Progenitor cell of endocrine pancreas (in vitro differentiated cells): Measurements from ENCODE around the gene METAP1. TPM values are rescaled to one million over a fixed set of nuclear protein-coding genes. Genes with fewer than 3 reads are reported as not detected.
"Not testable (repeated sequence)": the region's sequence is repeated elsewhere in the genome, so short reads cannot be mapped to it uniquely, and the experiment has no call there.

Experiments
- DNase-seq: peaks from one replicate; pipeline ENCODE4 v3.0.0; 2021; ENCODE audit warnings: low spot score; ENCODE audit not compliant: unreplicated experiment
- H3K27ac Mint-ChIP-seq: 2 replicates; pipeline ENCODE4 v1.8.0; 2021; ENCODE audit warnings: mild to moderate bottlenecking, moderate library complexity, mixed read lengths
- H3K27me3 Mint-ChIP-seq: 2 replicates; pipeline ENCODE4 v1.8.0; 2021; ENCODE audit warnings: mixed read lengths
- H3K36me3 Mint-ChIP-seq: 2 replicates; pipeline ENCODE4 v1.8.0; 2022; ENCODE audit warnings: mixed read lengths; ENCODE audit not compliant: insufficient read depth
- H3K4me1 Mint-ChIP-seq: 2 replicates; pipeline ENCODE4 v1.8.0; 2021; ENCODE audit warnings: low read depth, mixed read lengths
- H3K4me3 Mint-ChIP-seq: 2 replicates; pipeline ENCODE4 v1.8.0; 2021; ENCODE audit warnings: low read depth, mild to moderate bottlenecking, moderate library complexity, mixed read lengths
- H3K9me3 Mint-ChIP-seq: 2 replicates; pipeline ENCODE4 v1.8.0; 2021; ENCODE audit warnings: low read depth, mixed read lengths
- CTCF ChIP-seq: fragments of 200-600 bp; sonication (generic); IDR thresholded peaks from one replicate; pipeline ENCODE4 v1.5.0; 2021; ENCODE audit warnings: antibody characterized with exemption, mild to moderate bottlenecking; ENCODE audit not compliant: unreplicated experiment
- total RNA-seq: library from RNA; stranded (reverse); gene quantifications from 2 replicates; pipeline ENCODE4 v1.2.1, GENCODE V29; 2021

The METAP1 gene
- total RNA-seq, 1 donor from 2014 or later = 49.1 TPM

- H3K36me3 Mint-ChIP-seq = peaks cover 35% of the 10 kb centered on the region
- no peaks in the 10 kb centered on the region for H3K9me3 Mint-ChIP-seq
- TF ChIP-seq CTCF = no peak
- H3K27ac Mint-ChIP-seq = no peak overlapping the region
- no peaks in the 10 kb centered on the region for H3K27me3 Mint-ChIP-seq
- no peak for DNase-seq
- H3K4me1 Mint-ChIP-seq = peaks cover 2% of the 10 kb centered on the region
- H3K4me3 Mint-ChIP-seq = no peak overlapping the region
Measured at GRCh38 chr4:99078336-99078735, 82.8 kb downstream of the METAP1 start.

GRCh38 chr4:99078931-99079624, 83.6 kb downstream of the METAP1 start:
- Mint-ChIP-seq H3K9me3 (no peaks in the 10 kb centered on the region), H3K27me3 (no peaks in the 10 kb centered on the region), H3K27ac (no peak overlapping the region), H3K36me3 (peaks cover 30% of the 10 kb centered on the region), H3K4me3 (no peak overlapping the region), H3K4me1 (peaks cover 2% of the 10 kb centered on the region)
- no peak for TF ChIP-seq CTCF
- DNase-seq = no peak

- Mint-ChIP-seq H3K27me3 (no peaks in the 10 kb centered on the region), H3K9me3 (no peaks in the 10 kb centered on the region), H3K4me1 (peaks cover 2% of the 10 kb centered on the region), H3K4me3 (no peak overlapping the region), H3K27ac (no peak overlapping the region), H3K36me3 (peaks cover 30% of the 10 kb centered on the region)
- TF ChIP-seq CTCF = no peak
- DNase-seq = no peak
Measured at GRCh38 chr4:99079625-99080295, 84.2 kb downstream of the METAP1 start.

GRCh38 chr4:99080869-99081268, 85.3 kb downstream of the METAP1 start:
- Mint-ChIP-seq H3K4me1 (peaks cover 10% of the 10 kb centered on the region), H3K27ac (peak overlapping the region; percentile 16), H3K36me3 (peaks cover 34% of the 10 kb centered on the region)
- not testable (repeated sequence) for H3K27me3 Mint-ChIP-seq, H3K9me3 Mint-ChIP-seq, H3K4me3 Mint-ChIP-seq, DNase-seq

- no peak for TF ChIP-seq CTCF
- Mint-ChIP-seq H3K36me3 (peaks cover 33% of the 10 kb centered on the region), H3K4me1 (peaks cover 15% of the 10 kb centered on the region), H3K4me3 (no peak overlapping the region), H3K9me3 (peaks cover 3% of the 10 kb centered on the region), H3K27me3 (no peaks in the 10 kb centered on the region), H3K27ac (no peak overlapping the region)
- no peak for DNase-seq
Measured at GRCh38 chr4:99082192-99082591, 86.7 kb downstream of the METAP1 start.

- no peak overlapping the region for H3K4me3 Mint-ChIP-seq
- H3K27me3 Mint-ChIP-seq = no peaks in the 10 kb centered on the region
- H3K9me3 Mint-ChIP-seq = peaks cover 3% of the 10 kb centered on the region
- H3K4me1 Mint-ChIP-seq = peaks cover 19% of the 10 kb centered on the region
- no peak for DNase-seq
- H3K36me3 Mint-ChIP-seq = peaks cover 28% of the 10 kb centered on the region
- no peak for TF ChIP-seq CTCF
- H3K27ac Mint-ChIP-seq = no peak overlapping the region
Measured at GRCh38 chr4:99084595-99084994, 89.1 kb downstream of the METAP1 start.
